K562 (cell line): ENCODE results near the gene CLCN2. TPM values are rescaled to one million over a fixed set of nuclear protein-coding genes. Genes with fewer than 3 reads are reported as not detected.

Experiments
- ATAC-seq: fragments of 200-7000 bp; cut with Tn5 transposase; 3 replicates; pipeline ENCODE4 v1.9.1; 2020; ENCODE audit warnings: moderate library complexity
- BruUV-seq: library from RNA; stranded (reverse); fragments of 400-500 nt; replicated peaks from 2 replicates; lab custom pipeline; 2021; lab: Mats Ljungman, UMichigan
- CTCF ChIA-PET: fragments of 300-600 bp; formaldehyde crosslinking; extraction: SDS; loops from one replicate; lab custom pipeline; 2021; ENCODE audit warnings: low intra/inter-chr PET ratio; lab: Yijun Ruan, JAX
- POLR2A ChIA-PET: fragments of 300-600, 350-650 bp; sonication (Branson Sonifier 250); formaldehyde crosslinking; extraction: SDS; loops from one replicate; lab custom pipeline; 2021; ENCODE audit warnings: antibody characterized with exemption, inconsistent platforms; lab: Yijun Ruan, JAX
- DNase-seq, 4 experiments: peaks; one replicate each; pipeline versions ENCODE4 v3.0.0 to v3.0.0-alpha.2; 2011 to 2018; ENCODE audit warnings: low spot score in 3 of 4, mixed read lengths in 3 of 4; ENCODE audit errors: extremely low read depth in 1 of 4
- FAIRE-seq: peaks from 2 replicates; lab custom pipeline; 2011; peaks lifted over from hg19 to GRCh38; lab: Jason Lieb, UNC
- H2AFZ ChIP-seq: 2 replicates; pipeline ENCODE4 v1.6.0; 2011; ENCODE audit warnings: low read depth, low read length, control low read depth, inconsistent platforms
- H3K27ac ChIP-seq: fragments of 200-600 bp; 3 replicates; pipeline ENCODE4 v1.8.0; 2011; ENCODE audit warnings: low read depth, mild to moderate bottlenecking, control low read depth, inconsistent platforms, low read length, moderate library complexity, mixed read lengths; ENCODE audit errors: extremely low read depth
- H3K27me3 ChIP-seq, 2 experiments: fragments of 300-600 bp in 1 of 2; 2 replicates in 1 of 2; 3 replicates in 1 of 2; pipeline versions ENCODE4 v1.6.0 to v1.8.0; 2011; ENCODE audit warnings: inconsistent platforms in 2 of 2, low read length in 2 of 2, mild to moderate bottlenecking in 1 of 2, mixed read lengths in 1 of 2, moderate library complexity in 1 of 2; ENCODE audit not compliant: control insufficient read depth in 2 of 2, insufficient read depth in 2 of 2
- H3K36me3 ChIP-seq: fragments of 300-600 bp; 3 replicates; pipeline ENCODE4 v1.8.0; 2011; ENCODE audit warnings: mild to moderate bottlenecking, low read length, inconsistent platforms; ENCODE audit not compliant: control insufficient read depth, insufficient read depth
- H3K4me1 ChIP-seq, 2 experiments: fragments of 200-600 bp in 1 of 2; replicated peaks in 1 of 2; 2 replicates in 1 of 2; 3 replicates in 1 of 2; pipeline versions ENCODE4 v1.5.1 to v1.8.0; 2011; ENCODE audit warnings: inconsistent platforms in 2 of 2, low read length in 2 of 2, mild to moderate bottlenecking in 1 of 2, mixed read lengths in 1 of 2, moderate library complexity in 1 of 2; ENCODE audit not compliant: control insufficient read depth in 2 of 2, insufficient read depth in 2 of 2
- H3K4me2 ChIP-seq: 2 replicates; pipeline ENCODE4 v1.6.1; 2011; ENCODE audit warnings: low read length, control low read depth, inconsistent platforms, mixed read lengths; ENCODE audit not compliant: insufficient read depth
- H3K4me3 ChIP-seq: fragments of 200-600 bp; sonication (generic), shearing (Covaris generic); 2 replicates; pipeline ENCODE4 v1.5.1; 2016; ENCODE audit warnings: control low read depth, inconsistent platforms
- H3K79me2 ChIP-seq: fragments of 200-600 bp; 3 replicates; pipeline ENCODE4 v1.8.0; 2011; ENCODE audit warnings: low read length, inconsistent platforms; ENCODE audit not compliant: control insufficient read depth, insufficient read depth
- H3K9ac ChIP-seq, 2 experiments: 2 replicates each; pipeline versions ENCODE4 v1.6.0 to v1.6.1; 2011; ENCODE audit warnings: low read depth in 2 of 2, low read length in 2 of 2, control low read depth in 1 of 2, inconsistent platforms in 1 of 2, mild to moderate bottlenecking in 1 of 2, mixed read lengths in 1 of 2; ENCODE audit not compliant: insufficient read depth in 1 of 2
- H3K9me1 ChIP-seq: one replicate; pipeline ENCODE4 v1.6.0; 2011; ENCODE audit warnings: inconsistent platforms, mild to moderate bottlenecking, low read length, moderate library complexity; ENCODE audit not compliant: control insufficient read depth, insufficient read depth
- H3K9me3 ChIP-seq: replicated peaks from 2 replicates; pipeline ENCODE4 v1.5.1; 2011; ENCODE audit warnings: low read depth, low read length, inconsistent platforms; ENCODE audit not compliant: control insufficient read depth, insufficient read depth
- H4K20me1 ChIP-seq: replicated peaks from 2 replicates; pipeline ENCODE4 v1.6.1; 2011; ENCODE audit warnings: low read length, inconsistent platforms, mixed read lengths; ENCODE audit not compliant: control insufficient read depth, insufficient read depth
- HDAC6 ChIP-seq: IDR thresholded peaks from 2 replicates; pipeline ENCODE4 v1.6.1; 2012; ENCODE audit warnings: low read depth, mild to moderate bottlenecking, control low read depth, inconsistent platforms, low read length, moderate library complexity
- IRF9 ChIP-seq: fragments of 450-650 bp; IDR thresholded peaks from 2 replicates; pipeline ENCODE4 v1.6.1; 2016; ENCODE audit warnings: missing biosample characterization, missing genetic modification characterization
- MCM3 ChIP-seq: fragments of 450-650 bp; IDR thresholded peaks from 2 replicates; pipeline ENCODE4 v1.6.1; 2016
- RREB1 ChIP-seq: fragments of 250-450 bp; sonication (Bioruptor Pico); IDR thresholded peaks from 2 replicates; pipeline ENCODE4 v1.4.0; 2020
- SIX5 ChIP-seq, 2 experiments: IDR thresholded peaks; 2 replicates each; pipeline ENCODE4 v1.6.1; 2011; ENCODE audit warnings: low read length in 2 of 2, borderline replicate concordance in 1 of 2, low read depth in 1 of 2, mild to moderate bottlenecking in 1 of 2, moderate library complexity in 1 of 2; ENCODE audit not compliant: insufficient read depth in 1 of 2
- SMAD2 ChIP-seq: fragments of 150-350 bp; IDR thresholded peaks from 2 replicates; pipeline ENCODE4 v1.6.1; 2014; ENCODE audit warnings: low read depth, mild to moderate bottlenecking, low read length
- SRSF1 ChIP-seq: fragments of 200-400 bp; formaldehyde crosslinking; IDR thresholded peaks from 2 replicates; pipeline ENCODE4 v1.6.1; 2017; ENCODE audit warnings: mild to moderate bottlenecking, low read depth, low read length, moderate library complexity
- TAF7 ChIP-seq: fragments of 450-650 bp; IDR thresholded peaks from 2 replicates; pipeline ENCODE4 v1.6.1; 2016; ENCODE audit warnings: missing genetic modification characterization, missing compliant biosample characterization
- TFAP4 ChIP-seq: sonication (generic); formaldehyde crosslinking; IDR thresholded peaks from 2 replicates; pipeline ENCODE4 v1.8.0; 2022; ENCODE audit warnings: missing genetic modification reagents, mild to moderate bottlenecking, moderate library complexity, borderline replicate concordance
- XRCC4 ChIP-seq: IDR thresholded peaks from one replicate; pipeline ENCODE4 v1.6.1; 2011; ENCODE audit not compliant: insufficient read depth, insufficient read length; ENCODE audit errors: extremely low read depth
- ZBTB7A ChIP-seq: IDR thresholded peaks from 2 replicates; pipeline ENCODE4 v1.6.1; 2011; ENCODE audit warnings: low read depth, mild to moderate bottlenecking, low read length, moderate library complexity, borderline replicate concordance; ENCODE audit not compliant: control insufficient read depth
- ZNF263 ChIP-seq: sonication (generic); formaldehyde crosslinking; IDR thresholded peaks from 2 replicates; pipeline ENCODE4 v1.8.0; 2022; ENCODE audit warnings: mild to moderate bottlenecking, missing genetic modification reagents, borderline replicate concordance
- ZNF76 ChIP-seq: fragments of 250-450 bp; sonication (Bioruptor Pico); IDR thresholded peaks from 2 replicates; pipeline ENCODE4 v1.4.0; 2020; ENCODE audit warnings: mild to moderate bottlenecking, moderate library complexity, borderline replicate concordance
- ZSCAN29 ChIP-seq: fragments of 450-650 bp; IDR thresholded peaks from 2 replicates; pipeline ENCODE4 v1.6.1; 2017
- WGBS: fragments of 100-300 bp; shearing (Covaris generic); methylation state at CpG from one replicate; pipeline ENCODE4 v1.1.6; 2016; ENCODE audit warnings: low coverage, mixed read lengths; ENCODE audit not compliant: insufficient coverage; ENCODE audit errors: missing lambda C conversion rate; 5-methylcytosine and 5-hydroxymethylcytosine counted together
- in situ Hi-C: fragments of 300-500 bp; cut with MboI; formaldehyde crosslinking; loops from 4 replicates; pipeline ENCODE4 v1.15.0; 2018; ENCODE audit warnings: inconsistent platforms, mixed read lengths
- intact Hi-C: fragments of 100-400 bp; cut with micrococcal nuclease; formaldehyde crosslinking; loops from 2 replicates; pipeline ENCODE4 v1.14.2; 2022
- polyA plus RNA-seq, 8 experiments: library from polyadenylated mRNA; depleted of rRNA in 4 of 8; stranded (reverse) in 5 of 8; unstranded in 3 of 8; fragments of >200 nt; fragmentation: Nextera tagmentation in 2 of 8; fragmentation: Illumina TruSeq in 1 of 8; extraction: Ambion mirVana in 2 of 8; extraction: Trizol in 1 of 8; gene quantifications; 2 replicates each; pipeline versions ENCODE4 v1.2.1 to v1.2.3, GENCODE V29; 2011 to 2014; ENCODE audit warnings: inconsistent platforms in 1 of 8, missing spikeins in 1 of 8
- total RNA-seq, 7 experiments: library from RNA; depleted of rRNA in 6 of 7; stranded (reverse); fragments of >200 nt in 6 of 7; fragmentation: Illumina TruSeq in 2 of 7; extraction: Trizol in 2 of 7; gene quantifications; 2 replicates each; pipeline versions ENCODE4 v1.2.1 to v1.2.3, GENCODE V29; 2011 to 2021; ENCODE audit warnings: low replicate concordance in 1 of 7
- TF ChIP-seq, protein P1 (sequence below): sonication (generic); formaldehyde crosslinking; IDR thresholded peaks from 2 replicates; pipeline ENCODE4 v1.9.0; 2022; ENCODE audit warnings: mild to moderate bottlenecking, missing genetic modification reagents

CLCN2 gene
- total and polyA plus RNA-seq, 9 of the 15 experiments (the other 6 are each of a cell fraction or from before 2014, with no cell fraction given) = 0.10 to 14.0 (median 6.9) TPM

DNA sequence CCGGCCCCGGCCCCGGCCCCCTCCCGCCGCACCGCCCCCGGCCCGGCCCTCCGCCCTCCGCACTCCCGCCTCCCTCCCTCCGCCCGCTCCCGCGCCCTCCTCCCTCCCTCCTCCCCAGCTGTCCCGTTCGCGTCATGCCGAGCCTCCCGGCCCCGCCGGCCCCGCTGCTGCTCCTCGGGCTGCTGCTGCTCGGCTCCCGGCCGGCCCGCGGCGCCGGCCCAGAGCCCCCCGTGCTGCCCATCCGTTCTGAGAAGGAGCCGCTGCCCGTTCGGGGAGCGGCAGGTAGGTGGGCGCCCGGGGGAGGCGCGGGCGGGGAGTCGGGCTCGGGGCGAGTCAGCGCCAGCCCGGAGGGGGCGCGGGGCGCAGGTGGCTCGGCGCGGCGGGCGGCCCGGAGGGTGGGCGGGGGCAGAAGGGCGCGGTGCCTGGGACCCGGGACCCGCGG is 18.8 kb upstream of the CLCN2 start:
- peaks cover 5 to 34% of the 10 kb centered on the region in 2 experiments; a peak in 4 of 5 replicates for H3K4me1 ChIP-seq
- H3K9me1 ChIP-seq = no peaks in the 10 kb centered on the region
- 0 out of 2 replicates have a peak, but pooled peaks cover 3% of the 10 kb centered on the region for H4K20me1 ChIP-seq
- WGBS = 0% methylated on average over 17 of the region's 62 CpGs
- H3K4me2 ChIP-seq = no peak overlapping the region
- POLR2A ChIA-PET = no interaction called here
- no peak overlapping the region for H3K27ac ChIP-seq
- 0 out of 2 replicates have a peak overlapping the region, but pooled peaks have one; percentile 45 for H2AFZ ChIP-seq
- peak overlapping the region in 1 of 2 experiments; percentile 51; a peak in 1 of 4 replicates for H3K9ac ChIP-seq
- peak overlapping the region; percentile 35 for H3K4me3 ChIP-seq
- intact Hi-C loops (loop anchor here (10.0 kb wide), 1 partner anchor 335 kb away; the partner anchor contains the start of gene MAGEF1), in situ Hi-C loops (no loop called here)
- BruUV-seq = no TSS peak
- peak; percentile 66 to 87 (median 83) for DNase-seq
- no peaks in the 10 kb centered on the region for H3K9me3 ChIP-seq
- H3K79me2 ChIP-seq = no peaks in the 10 kb centered on the region
- ATAC-seq = peak; percentile 44; the same call in 2 of the 3 replicates
- no peak for FAIRE-seq
- H3K27me3 ChIP-seq = peaks cover 18 to 42% of the 10 kb centered on the region in 2 experiments
- CTCF ChIA-PET = no interaction called here
- no peaks in the 10 kb centered on the region for H3K36me3 ChIP-seq
- TF ChIP-seq ZSCAN29 (no peak), TFAP4 (no peak), MCM3 (no peak), IRF9 (no peak), SMAD2 (no peak), SRSF1 (no peak), XRCC4 (no peak), ZBTB7A (peak; percentile 12; the same call in 1 of the 2 replicates), HDAC6 (no peak), ZNF263 (CRISPR knock-in tag) (peak; percentile 93), TAF7 (no peak), ZNF76 (CRISPR knock-in tag) (no peak), RREB1 (CRISPR knock-in tag) (no peak), SIX5 (IDR thresholded peaks at IDR 0.05; ENCODE audit: borderline replicate concordance in 1 of 2, insufficient read depth in 1 of 2, low read depth in 1 of 2, low read length in 2 of 2) (no peak)
- TF ChIP-seq, protein P1, sequence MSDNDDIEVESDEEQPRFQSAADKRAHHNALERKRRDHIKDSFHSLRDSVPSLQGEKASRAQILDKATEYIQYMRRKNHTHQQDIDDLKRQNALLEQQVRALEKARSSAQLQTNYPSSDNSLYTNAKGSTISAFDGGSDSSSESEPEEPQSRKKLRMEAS (CRISPR knock-in tag) = no peak
